Body of pancreas (tissue), 4 donors: ENCODE results near the gene POP4.

ENCODE experiments used
- POLR2A ChIP-seq, 3 donors: fragments of 450-650 bp; IDR thresholded peaks; one replicate each; pipeline ENCODE4 v1.6.1; 2016; ENCODE audit warnings: antibody characterized with exemption in 3 of 3, mild to moderate bottlenecking in 2 of 3
- TF ChIP-seq, protein P1 (sequence below), 7 experiments: fragments of 450-650 bp in 4 of 7; fragments of 200-600 bp in 3 of 7; sonication (generic) in 3 of 7; IDR thresholded peaks; one replicate each; pipeline ENCODE4 v1.5.1; 2016 to 2019; ENCODE audit warnings: antibody characterized with exemption in 7 of 7

DNA sequence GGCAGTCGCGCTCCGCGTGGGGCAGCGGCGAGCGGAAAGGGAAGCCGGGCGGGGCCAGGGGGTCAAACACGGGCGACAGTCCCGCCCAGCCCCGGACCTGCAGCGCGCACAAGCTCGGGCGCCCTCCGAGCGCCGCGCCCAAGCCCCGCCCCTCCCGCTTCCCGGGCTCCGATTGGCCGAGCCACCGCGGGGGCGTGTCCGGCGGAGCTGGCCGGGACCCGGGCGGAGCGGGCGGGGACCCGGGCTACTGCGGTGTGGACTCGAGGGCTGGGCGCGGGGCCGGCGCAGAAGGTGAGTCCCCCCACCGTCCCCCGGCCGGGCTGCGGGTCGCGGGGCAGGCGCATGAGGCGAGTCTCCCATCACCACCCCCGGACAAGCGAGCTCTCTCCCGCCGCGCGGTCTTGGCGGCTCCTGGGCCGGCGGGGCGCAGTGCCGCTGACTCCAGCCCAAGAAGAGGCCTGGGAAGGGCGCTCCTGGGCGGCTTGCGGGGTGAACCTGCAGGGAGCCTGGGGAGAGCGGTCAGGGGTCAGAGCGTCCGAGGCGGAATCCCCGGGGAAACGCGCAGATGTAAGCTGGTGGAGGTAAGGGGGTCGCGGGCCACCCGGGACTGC, 59.2 kb downstream of the POP4 start, which contains the start of gene PLEKHF1:
- TF ChIP-seq, protein P1, sequence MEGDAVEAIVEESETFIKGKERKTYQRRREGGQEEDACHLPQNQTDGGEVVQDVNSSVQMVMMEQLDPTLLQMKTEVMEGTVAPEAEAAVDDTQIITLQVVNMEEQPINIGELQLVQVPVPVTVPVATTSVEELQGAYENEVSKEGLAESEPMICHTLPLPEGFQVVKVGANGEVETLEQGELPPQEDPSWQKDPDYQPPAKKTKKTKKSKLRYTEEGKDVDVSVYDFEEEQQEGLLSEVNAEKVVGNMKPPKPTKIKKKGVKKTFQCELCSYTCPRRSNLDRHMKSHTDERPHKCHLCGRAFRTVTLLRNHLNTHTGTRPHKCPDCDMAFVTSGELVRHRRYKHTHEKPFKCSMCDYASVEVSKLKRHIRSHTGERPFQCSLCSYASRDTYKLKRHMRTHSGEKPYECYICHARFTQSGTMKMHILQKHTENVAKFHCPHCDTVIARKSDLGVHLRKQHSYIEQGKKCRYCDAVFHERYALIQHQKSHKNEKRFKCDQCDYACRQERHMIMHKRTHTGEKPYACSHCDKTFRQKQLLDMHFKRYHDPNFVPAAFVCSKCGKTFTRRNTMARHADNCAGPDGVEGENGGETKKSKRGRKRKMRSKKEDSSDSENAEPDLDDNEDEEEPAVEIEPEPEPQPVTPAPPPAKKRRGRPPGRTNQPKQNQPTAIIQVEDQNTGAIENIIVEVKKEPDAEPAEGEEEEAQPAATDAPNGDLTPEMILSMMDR (IDR thresholded peaks at IDR 0.05): no peak
- TF ChIP-seq POLR2A (IDR thresholded peaks at IDR 0.05): peak; percentile 20 to 44 (median 23)
